VCaP (cell line): ENCODE results near the gene AGK.
"Not testable (repeated sequence)": the region's sequence is repeated elsewhere in the genome, so short reads cannot be mapped to it uniquely, and the experiment has no call there.

Experiments used
- H3K27ac ChIP-seq: fragments of 450-650 bp; 2 replicates; pipeline ENCODE4 v1.5.1; 2017
- TF ChIP-seq, protein P1 (sequence below): fragments of 450-650 bp; conservative IDR thresholded peaks from 2 replicates; pipeline ENCODE4 v1.5.1; 2017; ENCODE audit warnings: mild to moderate bottlenecking, moderate library complexity

AGK gene

GRCh38 chr7:141557360-141557759 lies 6.2 kb downstream of the AGK start:
- TF ChIP-seq, protein P1, sequence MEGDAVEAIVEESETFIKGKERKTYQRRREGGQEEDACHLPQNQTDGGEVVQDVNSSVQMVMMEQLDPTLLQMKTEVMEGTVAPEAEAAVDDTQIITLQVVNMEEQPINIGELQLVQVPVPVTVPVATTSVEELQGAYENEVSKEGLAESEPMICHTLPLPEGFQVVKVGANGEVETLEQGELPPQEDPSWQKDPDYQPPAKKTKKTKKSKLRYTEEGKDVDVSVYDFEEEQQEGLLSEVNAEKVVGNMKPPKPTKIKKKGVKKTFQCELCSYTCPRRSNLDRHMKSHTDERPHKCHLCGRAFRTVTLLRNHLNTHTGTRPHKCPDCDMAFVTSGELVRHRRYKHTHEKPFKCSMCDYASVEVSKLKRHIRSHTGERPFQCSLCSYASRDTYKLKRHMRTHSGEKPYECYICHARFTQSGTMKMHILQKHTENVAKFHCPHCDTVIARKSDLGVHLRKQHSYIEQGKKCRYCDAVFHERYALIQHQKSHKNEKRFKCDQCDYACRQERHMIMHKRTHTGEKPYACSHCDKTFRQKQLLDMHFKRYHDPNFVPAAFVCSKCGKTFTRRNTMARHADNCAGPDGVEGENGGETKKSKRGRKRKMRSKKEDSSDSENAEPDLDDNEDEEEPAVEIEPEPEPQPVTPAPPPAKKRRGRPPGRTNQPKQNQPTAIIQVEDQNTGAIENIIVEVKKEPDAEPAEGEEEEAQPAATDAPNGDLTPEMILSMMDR, result no peak
- no peak overlapping the region for H3K27ac ChIP-seq

GRCh38 chr7:141557831-141558531 lies 6.8 kb downstream of the AGK start:
- not testable (repeated sequence) for H3K27ac ChIP-seq

DNA sequence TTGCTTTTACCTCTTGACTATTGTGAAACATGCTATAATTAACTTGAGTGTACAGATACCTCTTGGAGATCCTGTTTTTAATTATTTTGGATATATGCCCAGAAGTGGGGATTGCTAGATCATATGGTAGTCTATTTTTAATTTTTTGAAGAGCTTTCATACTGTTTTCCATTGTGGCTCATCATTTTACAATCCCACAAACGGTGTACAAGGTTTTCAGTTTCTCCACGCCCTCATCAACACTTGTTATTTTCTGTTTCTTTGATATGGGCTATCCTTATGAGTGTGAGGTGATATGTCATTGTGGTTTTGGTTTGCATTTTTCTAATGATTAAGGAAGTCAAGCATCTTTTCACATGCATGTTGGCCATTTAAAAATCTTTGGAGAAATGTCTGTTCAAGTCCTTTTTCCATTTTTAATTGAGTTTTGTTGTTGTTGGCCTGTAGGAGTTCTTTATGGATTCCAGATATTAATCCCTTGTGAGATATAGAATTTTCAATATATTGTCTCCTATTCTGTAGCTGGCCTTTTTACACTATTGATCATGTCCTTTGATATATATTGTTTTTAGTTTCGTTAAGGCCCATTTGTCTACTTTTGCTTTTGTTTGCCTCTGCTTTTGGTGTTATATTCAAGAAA lies 7.5 kb downstream of the AGK start:
- H3K27ac ChIP-seq, result no peak overlapping the region; the same call in 1 of the 2 replicates

GRCh38 chr7:141559961-141560360 lies 8.8 kb downstream of the AGK start:
- TF ChIP-seq, protein P1, result no peak
- no peak overlapping the region for H3K27ac ChIP-seq

More for the DNA sequence above, 7.5 kb downstream of the AGK start:
- TF ChIP-seq, protein P1, result no peak

GRCh38 chr7:141562036-141562435 lies 10.8 kb downstream of the AGK start:
- no peak overlapping the region for H3K27ac ChIP-seq
- TF ChIP-seq, protein P1, result no peak

- no peak overlapping the region for H3K27ac ChIP-seq
- TF ChIP-seq, protein P1, result no peak
Observed at GRCh38 chr7:141562543-141562942, 11.3 kb downstream of the AGK start.

DNA sequence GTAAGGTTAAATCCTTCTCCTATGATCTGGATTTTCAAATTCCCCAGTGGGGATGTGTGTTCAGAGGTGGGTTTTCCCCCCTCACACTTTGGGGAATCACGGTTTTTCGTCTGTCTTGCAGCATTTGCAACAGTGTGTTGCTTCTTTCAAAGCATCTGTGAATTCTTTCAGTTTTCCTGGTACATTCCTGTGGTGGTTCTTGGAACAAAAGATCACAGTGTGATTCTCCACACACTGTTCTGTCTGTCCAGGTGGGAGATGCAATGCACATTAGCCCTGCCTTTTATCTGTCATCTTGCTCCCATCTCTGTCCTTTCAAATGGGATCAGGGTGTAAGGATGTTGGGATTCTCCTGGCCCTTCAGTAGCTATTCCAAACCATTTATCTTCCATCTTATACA lies 11.8 kb downstream of the AGK start:
- TF ChIP-seq, protein P1, result no peak
- no peak overlapping the region for H3K27ac ChIP-seq
